Hepatocyte (in vitro differentiated cells): ENCODE measurements around the gene FOXM1. TPM values are rescaled to one million over a fixed set of nuclear protein-coding genes. Genes with fewer than 3 reads are reported as not detected.

ENCODE experiments used
- DNase-seq: peaks from one replicate; pipeline ENCODE4 v3.0.0-alpha.2; 2016; ENCODE audit warnings: low spot score
- H2AFZ ChIP-seq: fragments of 200-600 bp; sonication (generic); 2 replicates; pipeline ENCODE4 v1.6.0; 2016; ENCODE audit warnings: antibody characterized with exemption, mild to moderate bottlenecking
- H3K27ac ChIP-seq: fragments of 200-600 bp; sonication (generic); 2 replicates; pipeline ENCODE4 v1.5.1; 2016; ENCODE audit warnings: mild to moderate bottlenecking
- H3K27me3 ChIP-seq: fragments of 200-600 bp; sonication (generic); 2 replicates; pipeline ENCODE4 v1.6.1; 2016
- H3K36me3 ChIP-seq: fragments of 200-600 bp; sonication (generic); replicated peaks from 2 replicates; pipeline ENCODE4 v1.5.1; 2016; ENCODE audit warnings: low read depth; ENCODE audit not compliant: insufficient read depth
- H3K4me1 ChIP-seq: fragments of 200-600 bp; sonication (generic); 2 replicates; pipeline ENCODE4 v1.5.1; 2016; ENCODE audit warnings: mild to moderate bottlenecking, moderate library complexity; ENCODE audit not compliant: insufficient read depth
- H3K4me2 ChIP-seq: fragments of 200-600 bp; sonication (generic); 2 replicates; pipeline ENCODE4 v1.6.0; 2016
- H3K4me3 ChIP-seq: fragments of 200-600 bp; sonication (generic); 2 replicates; pipeline ENCODE4 v1.5.1; 2016; ENCODE audit warnings: mild to moderate bottlenecking
- H3K79me2 ChIP-seq: fragments of 200-600 bp; sonication (generic); 2 replicates; pipeline ENCODE4 v1.6.0; 2017; ENCODE audit warnings: mild to moderate bottlenecking
- H3K9me2 ChIP-seq: fragments of 200-600 bp; sonication (generic); replicated peaks from 2 replicates; pipeline ENCODE4 v1.6.0; 2017; ENCODE audit warnings: mild to moderate bottlenecking; ENCODE audit not compliant: insufficient read depth
- H3K9me3 ChIP-seq: fragments of 200-600 bp; sonication (generic); 2 replicates; pipeline ENCODE4 v1.5.1; 2016; ENCODE audit warnings: low read depth, mild to moderate bottlenecking
- H4K20me1 ChIP-seq: fragments of 200-600 bp; sonication (generic); 2 replicates; pipeline ENCODE4 v1.6.0; 2016; ENCODE audit warnings: mild to moderate bottlenecking; ENCODE audit not compliant: insufficient read depth, poor library complexity, severe bottlenecking
- EZH2 ChIP-seq: fragments of 200-600 bp; sonication (generic); IDR thresholded peaks from 2 replicates; pipeline ENCODE4 v1.6.1; 2016; ENCODE audit warnings: antibody characterized with exemption, mild to moderate bottlenecking, borderline replicate concordance
- EZH2phosphoT487 ChIP-seq: fragments of 200-600 bp; sonication (generic); IDR thresholded peaks from one replicate; pipeline ENCODE4 v1.6.1; 2018; ENCODE audit warnings: antibody characterized with exemption, mild to moderate bottlenecking, low read depth, moderate library complexity; ENCODE audit not compliant: unreplicated experiment, severe bottlenecking
- WGBS: methylation state at CpG from one replicate; pipeline ENCODE4 v1.1.6; 2016; ENCODE audit warnings: low lambda C conversion rate; ENCODE audit errors: missing lambda C conversion rate; 5-methylcytosine and 5-hydroxymethylcytosine counted together
- polyA plus RNA-seq: library from polyadenylated mRNA; unstranded; fragments of >200 nt; fragmentation: Nextera tagmentation; extraction: Ambion mirVana; gene quantifications from 2 replicates; pipeline ENCODE4 v1.2.1, GENCODE V29; 2016
- total RNA-seq: library from RNA; depleted of rRNA; stranded (reverse); fragments of >200 nt; gene quantifications from 2 replicates; pipeline ENCODE4 v1.2.3, GENCODE V29; 2014
- TF ChIP-seq, protein P1 (sequence below): fragments of 200-600 bp; sonication (generic); IDR thresholded peaks from 2 replicates; pipeline ENCODE4 v1.5.1; 2016; ENCODE audit warnings: antibody characterized with exemption, mild to moderate bottlenecking; ENCODE audit not compliant: poor library complexity

FOXM1 gene
- total and polyA plus RNA-seq, 2 experiments from 2014 or later, result 6.8 to 11.0 TPM

DNA sequence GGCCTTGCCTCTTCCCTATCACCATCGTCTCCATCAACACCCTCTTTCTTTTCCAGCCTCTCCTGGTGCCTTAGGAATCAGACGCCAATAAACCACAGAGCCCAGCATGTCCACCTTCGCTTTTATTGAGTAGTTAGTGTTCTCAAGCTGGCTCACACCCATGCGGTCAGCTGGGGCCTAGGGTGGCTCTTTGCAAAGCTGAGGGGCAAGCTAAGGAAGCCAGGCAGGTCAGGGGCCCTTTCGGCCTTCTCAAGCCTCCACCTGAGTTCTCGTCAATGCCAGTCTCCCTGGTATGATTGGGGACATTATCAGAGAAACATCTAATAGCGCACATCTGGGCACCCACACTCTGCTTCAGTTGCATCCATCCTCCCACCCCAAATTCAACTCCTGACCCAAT, 19.4 kb downstream of the FOXM1 start:
- no peaks in the 10 kb centered on the region for H3K9me3 ChIP-seq
- H3K4me1 ChIP-seq, result no peaks in the 10 kb centered on the region
- H3K27ac ChIP-seq, result peak overlapping the region; percentile 12
- no peaks in the 10 kb centered on the region for H3K9me2 ChIP-seq
- no peaks in the 10 kb centered on the region for H3K27me3 ChIP-seq
- H3K4me3 ChIP-seq, result no peak overlapping the region
- 90% methylated on average over 7 of the region's 7 CpGs for WGBS
- TF ChIP-seq EZH2phosphoT487 (no peak), EZH2 (no peak)
- TF ChIP-seq, protein P1, sequence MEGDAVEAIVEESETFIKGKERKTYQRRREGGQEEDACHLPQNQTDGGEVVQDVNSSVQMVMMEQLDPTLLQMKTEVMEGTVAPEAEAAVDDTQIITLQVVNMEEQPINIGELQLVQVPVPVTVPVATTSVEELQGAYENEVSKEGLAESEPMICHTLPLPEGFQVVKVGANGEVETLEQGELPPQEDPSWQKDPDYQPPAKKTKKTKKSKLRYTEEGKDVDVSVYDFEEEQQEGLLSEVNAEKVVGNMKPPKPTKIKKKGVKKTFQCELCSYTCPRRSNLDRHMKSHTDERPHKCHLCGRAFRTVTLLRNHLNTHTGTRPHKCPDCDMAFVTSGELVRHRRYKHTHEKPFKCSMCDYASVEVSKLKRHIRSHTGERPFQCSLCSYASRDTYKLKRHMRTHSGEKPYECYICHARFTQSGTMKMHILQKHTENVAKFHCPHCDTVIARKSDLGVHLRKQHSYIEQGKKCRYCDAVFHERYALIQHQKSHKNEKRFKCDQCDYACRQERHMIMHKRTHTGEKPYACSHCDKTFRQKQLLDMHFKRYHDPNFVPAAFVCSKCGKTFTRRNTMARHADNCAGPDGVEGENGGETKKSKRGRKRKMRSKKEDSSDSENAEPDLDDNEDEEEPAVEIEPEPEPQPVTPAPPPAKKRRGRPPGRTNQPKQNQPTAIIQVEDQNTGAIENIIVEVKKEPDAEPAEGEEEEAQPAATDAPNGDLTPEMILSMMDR, result no peak
- H3K79me2 ChIP-seq, result no peaks in the 10 kb centered on the region
- H2AFZ ChIP-seq, result no peak overlapping the region
- H3K4me2 ChIP-seq, result no peak overlapping the region
- no peak for DNase-seq
- H4K20me1 ChIP-seq, result no peaks in the 10 kb centered on the region
- no peaks in the 10 kb centered on the region for H3K36me3 ChIP-seq

DNA sequence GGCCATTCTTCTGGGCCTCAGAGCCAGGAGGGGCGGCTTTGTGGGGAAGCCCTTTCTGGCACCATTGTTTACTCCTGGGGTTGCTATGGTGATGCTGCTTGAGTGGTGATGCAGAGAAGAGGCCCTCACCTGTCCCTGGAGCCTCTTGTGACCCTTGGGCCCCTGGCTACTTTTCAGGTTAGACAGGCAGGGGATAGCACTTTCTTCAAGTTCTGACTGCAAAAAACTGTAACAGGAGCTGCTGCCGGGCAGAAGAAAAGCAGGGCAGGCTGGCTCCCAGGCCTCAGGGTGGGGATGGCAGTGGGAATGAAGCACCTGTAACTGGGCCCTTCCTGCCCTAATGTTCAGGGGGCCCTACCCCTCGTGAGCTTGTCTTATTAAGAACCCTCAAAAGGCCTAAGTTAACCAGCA, 19.9 kb downstream of the FOXM1 start, which contains the start of gene TEX52:
TEX52 (minus strand) TSS at position 19 of the 411 bp plus-strand sequence; CDS start at position 6, 13 bp downstream.
- H2AFZ ChIP-seq, result no peak within 1 kb of the TSS
- peak; percentile 57 for DNase-seq
- no peaks in the 10 kb centered on the region for H3K79me2 ChIP-seq
- 70% methylated on average over 3 of the region's 3 CpGs for WGBS
- no peaks in the 10 kb centered on the region for H3K36me3 ChIP-seq
- no peaks in the 10 kb centered on the region for H4K20me1 ChIP-seq
- peak within 1 kb of the TSS; percentile 53 for H3K27ac ChIP-seq
- H3K9me2 ChIP-seq, result no peaks in the 10 kb centered on the region
- no peaks in the 10 kb centered on the region for H3K9me3 ChIP-seq
- no peak within 1 kb of the TSS for H3K4me3 ChIP-seq
- H3K4me1 ChIP-seq, result no peaks in the 10 kb centered on the region
- TF ChIP-seq EZH2phosphoT487 (no peak), EZH2 (no peak)
- TF ChIP-seq, protein P1, result no peak
- no peaks in the 10 kb centered on the region for H3K27me3 ChIP-seq
- no peak within 1 kb of the TSS for H3K4me2 ChIP-seq

DNA sequence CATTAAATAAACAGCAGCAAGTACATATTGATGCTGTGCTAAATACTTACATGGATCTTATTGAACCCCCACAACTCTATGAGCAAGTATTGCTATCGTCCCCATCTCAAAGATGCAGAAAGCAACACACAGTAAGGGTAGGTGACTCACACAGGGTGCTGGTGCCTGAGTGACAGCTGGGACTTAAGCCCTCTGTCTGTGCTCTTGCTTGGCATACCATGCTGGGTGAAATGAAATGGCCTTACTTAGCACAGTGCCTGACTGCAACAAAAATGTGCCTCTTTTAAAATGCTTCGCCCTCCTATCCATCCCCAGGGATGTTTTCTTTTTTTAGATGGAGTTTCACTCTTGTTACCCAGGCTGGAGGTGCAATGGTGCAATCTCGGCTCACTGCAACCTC, 20.9 kb downstream of the FOXM1 start:
- Histone ChIP-seq H3K4me1 (no peaks in the 10 kb centered on the region), H4K20me1 (no peaks in the 10 kb centered on the region), H3K36me3 (no peaks in the 10 kb centered on the region), H3K4me2 (no peak overlapping the region), H3K9me2 (no peaks in the 10 kb centered on the region), H3K27ac (no peak overlapping the region), H3K27me3 (no peaks in the 10 kb centered on the region), H3K9me3 (no peaks in the 10 kb centered on the region), H3K79me2 (no peaks in the 10 kb centered on the region), H2AFZ (no peak overlapping the region), H3K4me3 (no peak overlapping the region)
- TF ChIP-seq, protein P1, result no peak
- no peak for TF ChIP-seq EZH2
- no peak for TF ChIP-seq EZH2phosphoT487
- no peak for DNase-seq
- WGBS, result 86% methylated on average over 3 of the region's 3 CpGs

DNA sequence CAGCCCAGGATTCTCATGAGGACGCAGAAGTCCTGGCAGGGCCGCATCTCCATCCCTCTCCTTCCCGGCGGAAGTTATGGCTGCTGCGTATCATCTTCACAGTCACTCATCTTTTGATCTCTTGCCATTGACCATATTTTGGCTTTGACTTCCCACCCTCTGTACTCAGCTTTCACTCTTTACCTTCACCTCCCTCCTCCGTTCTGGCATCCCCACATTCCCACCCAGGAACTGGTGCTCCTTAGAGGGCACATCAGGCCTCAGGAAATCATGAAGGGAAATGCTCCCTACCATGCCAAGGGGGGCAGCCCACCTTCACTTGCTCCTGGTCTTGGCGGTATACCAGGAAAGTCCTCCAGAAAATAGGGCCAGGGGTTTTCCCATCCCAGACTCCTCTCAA, 21.4 kb downstream of the FOXM1 start:
- H3K9me3 ChIP-seq, result no peaks in the 10 kb centered on the region
- no peaks in the 10 kb centered on the region for H3K36me3 ChIP-seq
- 96% methylated on average over 6 of the region's 7 CpGs for WGBS
- H2AFZ ChIP-seq, result no peak overlapping the region
- no peak overlapping the region for H3K4me3 ChIP-seq
- no peak for DNase-seq
- H4K20me1 ChIP-seq, result no peaks in the 10 kb centered on the region
- no peaks in the 10 kb centered on the region for H3K79me2 ChIP-seq
- H3K4me2 ChIP-seq, result no peak overlapping the region
- H3K27me3 ChIP-seq, result no peaks in the 10 kb centered on the region
- H3K4me1 ChIP-seq, result no peaks in the 10 kb centered on the region
- no peak for TF ChIP-seq EZH2phosphoT487
- TF ChIP-seq, protein P1, result no peak
- no peaks in the 10 kb centered on the region for H3K9me2 ChIP-seq
- H3K27ac ChIP-seq, result no peak overlapping the region
